DMS79 (cell line): ENCODE results near the gene BPTF.
"Not testable (repeated sequence)": the region's sequence is repeated elsewhere in the genome, so short reads cannot be mapped to it uniquely, and the experiment has no call there.

ENCODE experiments used
- DNase-seq: peaks from one replicate; lab custom pipeline; 2025; lab: John Stamatoyannopoulos, UW

BPTF gene

DNA sequence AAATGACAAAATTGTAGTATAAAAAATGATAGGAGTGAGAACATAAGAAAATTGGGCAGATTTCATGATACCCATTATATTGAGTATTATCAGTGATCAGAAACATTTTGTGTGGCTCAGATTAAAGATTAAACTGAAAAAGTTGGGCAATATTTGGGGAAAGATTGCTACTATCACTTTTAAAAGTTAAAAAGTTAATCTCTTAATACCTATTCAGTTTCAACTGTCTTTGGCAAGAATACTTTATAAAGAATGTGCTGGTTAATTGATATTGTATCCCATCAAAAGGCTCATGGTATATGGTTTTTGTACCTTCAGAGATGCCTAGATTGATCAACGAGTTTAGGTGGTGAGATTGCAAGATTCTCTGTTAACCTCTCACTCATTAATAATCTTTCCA is 55.8 kb downstream of the BPTF start:
- DNase-seq, result no peak

DNA sequence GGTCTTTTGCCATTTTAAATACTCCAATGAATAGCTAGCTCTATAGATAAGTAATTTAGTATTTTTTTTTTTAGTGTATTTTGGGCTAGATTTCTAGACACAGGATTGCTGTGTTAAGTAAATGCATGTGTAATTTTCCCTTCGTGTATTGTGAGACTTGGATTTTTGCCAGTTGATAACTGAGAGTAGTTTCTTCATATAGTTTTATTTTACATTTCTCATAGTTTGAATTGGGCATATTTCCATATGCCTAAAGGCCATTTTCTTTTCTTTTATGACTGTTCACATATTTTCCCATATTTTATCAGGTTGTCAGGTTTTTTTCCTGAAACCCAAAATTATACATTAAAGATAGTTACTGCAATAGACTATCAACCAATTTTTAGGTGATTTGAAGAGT is 59.4 kb downstream of the BPTF start:
- DNase-seq, result no peak

DNA sequence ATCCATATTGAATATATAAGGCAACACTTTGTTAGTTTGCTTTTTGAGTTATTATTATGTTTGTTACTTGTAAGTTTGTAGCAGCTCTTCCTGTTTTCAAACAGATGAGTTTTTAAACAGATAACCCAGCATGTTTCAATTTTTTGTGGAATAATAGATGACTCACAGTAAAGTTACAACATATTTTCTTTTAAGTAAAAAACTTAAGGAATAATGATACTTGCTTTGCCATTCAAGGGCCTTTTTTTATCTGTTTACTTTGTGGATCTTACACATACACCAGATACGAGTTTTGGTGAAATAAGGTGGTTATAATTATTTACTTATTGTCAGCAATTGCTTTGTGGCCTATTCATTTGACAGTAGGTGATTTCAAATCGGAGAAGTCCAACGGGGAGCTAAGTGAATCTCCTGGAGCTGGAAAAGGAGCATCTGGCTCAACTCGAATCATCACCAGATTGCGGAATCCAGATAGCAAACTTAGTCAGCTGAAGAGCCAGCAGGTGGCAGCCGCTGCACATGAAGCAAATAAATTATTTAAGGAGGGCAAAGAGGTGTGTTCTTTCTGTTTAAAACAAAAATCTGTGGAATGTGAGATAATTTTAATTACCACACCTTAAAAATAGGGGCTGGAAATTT is 66.3 kb downstream of the BPTF start:
- no peak for DNase-seq

DNA sequence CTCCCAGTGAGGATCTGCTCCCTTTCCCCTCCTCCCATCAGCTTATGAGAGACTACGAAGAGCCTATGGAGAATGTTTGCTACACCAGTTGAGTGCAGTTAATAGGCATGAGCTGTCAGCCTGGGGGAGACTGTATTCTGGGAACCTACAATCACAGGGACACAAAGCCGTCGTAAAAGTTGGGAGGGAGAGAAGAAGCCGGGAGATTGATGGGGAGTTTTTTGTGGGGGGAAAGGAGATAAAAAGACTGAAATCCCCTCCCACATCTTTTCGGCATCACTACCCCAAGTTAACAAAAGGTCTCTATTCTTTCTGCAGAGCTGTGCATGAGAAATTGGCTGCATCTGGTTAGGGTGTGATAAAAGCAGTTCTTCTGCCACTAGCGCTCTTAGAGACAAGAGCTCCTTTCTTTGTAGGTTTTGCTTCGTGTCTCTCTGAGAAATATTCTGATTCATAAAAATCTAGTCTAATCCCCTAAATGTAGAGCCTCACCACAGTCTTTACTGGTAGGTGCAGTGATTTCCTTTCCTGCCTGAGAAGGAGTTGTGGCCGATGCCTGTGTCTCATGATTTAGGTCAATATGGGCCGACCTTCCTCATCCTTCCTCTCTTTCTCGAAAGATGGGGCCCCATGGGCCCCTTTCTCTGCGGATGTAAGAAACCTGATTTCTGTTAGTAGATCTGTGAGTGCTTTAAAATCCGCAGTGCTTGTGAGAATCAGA is 77.4 kb downstream of the BPTF start:
- DNase-seq, result no peak

DNA sequence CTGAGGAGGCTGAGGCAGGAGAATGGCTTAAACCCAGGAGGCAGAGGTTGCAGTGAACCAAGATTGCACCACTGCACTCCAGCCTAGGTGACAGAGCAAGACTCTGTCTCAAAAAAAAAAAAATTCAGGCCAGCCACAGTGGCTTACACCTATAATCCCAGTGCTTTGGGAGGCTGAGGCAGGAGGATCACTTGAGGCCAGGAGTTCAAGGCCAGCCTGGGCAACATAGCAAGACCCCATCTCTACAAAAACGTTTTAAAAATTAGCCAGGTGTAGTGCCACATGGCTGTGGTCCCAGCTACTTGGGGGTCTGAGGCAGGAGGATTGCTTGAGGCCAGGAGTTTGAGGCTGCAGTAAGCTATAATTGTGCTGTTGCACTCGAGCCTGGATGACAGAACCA is 80.0 kb downstream of the BPTF start:
- DNase-seq, result not testable (repeated sequence)

DNA sequence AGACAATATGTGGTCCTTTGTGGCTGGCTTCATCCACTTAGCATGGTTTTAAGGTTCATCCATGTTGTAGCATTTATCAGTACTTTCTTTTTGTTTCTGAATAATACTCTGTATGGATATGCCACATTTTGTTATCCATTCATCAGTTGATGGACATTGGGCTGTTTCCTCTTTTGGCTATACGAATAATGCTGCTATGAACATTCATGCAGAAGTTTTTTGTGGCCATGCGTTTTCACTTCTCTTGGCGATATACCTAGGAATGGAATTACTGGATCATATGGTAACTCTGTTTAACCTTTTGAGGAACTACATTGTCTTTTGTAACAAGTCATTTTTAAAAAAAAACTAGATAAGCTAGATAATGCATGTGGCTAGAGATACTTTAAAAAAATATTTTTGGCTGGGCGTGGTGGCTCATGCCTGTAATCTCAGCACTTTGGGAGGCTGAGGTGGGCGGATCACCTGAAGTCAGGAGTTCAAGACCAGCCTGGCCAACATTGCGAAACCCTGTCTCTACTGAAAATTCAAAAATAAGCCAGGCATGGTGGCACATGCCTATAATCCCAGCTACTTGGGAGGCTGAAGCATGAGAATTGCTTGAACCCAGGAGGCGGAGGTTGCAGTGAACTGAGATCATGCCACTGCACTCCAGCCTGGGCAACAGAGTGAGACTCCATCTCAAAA is 85.0 kb downstream of the BPTF start:
- DNase-seq, result not testable (repeated sequence)

DNA sequence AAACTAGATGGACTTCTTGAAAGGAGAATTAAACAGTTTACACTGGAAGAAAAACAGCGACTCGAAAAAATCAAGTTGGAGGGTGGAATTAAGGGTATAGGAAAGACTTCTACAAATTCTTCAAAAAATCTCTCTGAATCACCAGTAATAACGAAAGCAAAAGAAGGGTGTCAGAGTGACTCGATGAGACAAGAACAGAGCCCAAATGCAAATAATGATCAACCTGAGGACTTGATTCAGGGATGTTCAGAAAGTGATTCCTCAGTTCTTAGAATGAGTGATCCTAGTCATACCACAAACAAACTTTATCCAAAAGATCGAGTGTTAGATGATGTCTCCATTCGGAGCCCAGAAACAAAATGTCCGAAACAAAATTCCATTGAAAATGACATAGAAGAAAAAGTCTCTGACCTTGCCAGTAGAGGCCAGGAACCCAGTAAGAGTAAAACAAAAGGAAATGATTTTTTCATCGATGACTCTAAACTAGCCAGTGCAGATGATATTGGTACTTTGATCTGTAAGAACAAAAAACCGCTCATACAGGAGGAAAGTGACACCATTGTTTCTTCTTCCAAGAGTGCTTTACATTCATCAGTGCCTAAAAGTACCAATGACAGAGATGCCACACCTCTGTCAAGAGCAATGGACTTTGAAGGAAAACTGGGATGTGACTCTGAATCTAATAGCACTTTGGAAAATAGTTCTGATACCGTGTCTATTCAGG is 85.9 kb downstream of the BPTF start:
- DNase-seq, result no peak

DNA sequence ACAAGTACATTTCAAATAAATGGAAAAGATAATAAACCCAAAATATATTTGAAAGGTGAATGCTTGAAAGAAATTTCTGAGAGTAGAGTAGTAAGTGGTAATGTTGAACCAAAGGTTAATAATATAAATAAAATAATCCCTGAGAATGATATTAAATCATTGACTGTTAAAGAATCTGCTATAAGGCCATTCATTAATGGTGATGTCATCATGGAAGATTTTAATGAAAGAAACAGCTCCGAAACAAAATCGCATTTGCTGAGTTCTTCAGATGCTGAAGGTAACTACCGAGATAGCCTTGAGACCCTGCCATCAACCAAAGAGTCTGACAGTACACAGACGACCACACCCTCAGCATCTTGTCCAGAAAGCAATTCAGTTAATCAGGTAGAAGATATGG is 86.8 kb downstream of the BPTF start:
- DNase-seq, result no peak

DNA sequence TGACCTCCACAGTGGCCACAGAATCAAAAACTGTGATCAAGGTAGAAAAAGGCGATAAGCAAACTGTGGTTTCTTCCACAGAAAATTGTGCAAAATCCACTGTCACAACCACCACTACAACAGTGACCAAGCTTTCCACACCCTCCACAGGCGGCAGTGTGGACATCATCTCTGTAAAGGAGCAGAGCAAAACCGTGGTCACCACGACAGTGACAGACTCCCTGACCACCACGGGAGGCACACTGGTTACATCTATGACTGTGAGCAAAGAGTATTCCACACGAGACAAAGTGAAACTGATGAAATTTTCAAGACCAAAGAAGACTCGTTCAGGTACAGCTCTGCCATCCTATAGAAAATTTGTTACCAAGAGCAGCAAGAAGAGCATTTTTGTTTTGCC is 87.4 kb downstream of the BPTF start:
- no peak for DNase-seq

DNA sequence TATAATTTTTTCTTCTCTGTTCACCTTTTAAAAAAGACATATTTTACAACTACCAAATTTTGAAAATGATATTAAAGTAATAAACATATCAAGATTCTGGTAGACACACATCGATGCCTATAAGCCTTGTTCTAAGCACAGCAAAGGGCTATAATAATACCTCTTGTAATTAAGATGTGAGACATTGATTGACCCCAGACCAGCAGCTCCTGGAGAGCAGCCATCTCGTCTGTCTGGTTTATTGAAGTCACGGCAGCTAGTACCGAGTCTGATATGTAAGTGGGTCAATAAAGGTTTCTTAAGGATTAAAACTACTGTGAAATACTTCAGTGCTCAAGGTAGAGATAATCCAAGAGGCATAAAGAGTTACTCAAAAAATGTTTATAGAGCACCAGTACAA is 94.9 kb downstream of the BPTF start:
- DNase-seq, result no peak

DNA sequence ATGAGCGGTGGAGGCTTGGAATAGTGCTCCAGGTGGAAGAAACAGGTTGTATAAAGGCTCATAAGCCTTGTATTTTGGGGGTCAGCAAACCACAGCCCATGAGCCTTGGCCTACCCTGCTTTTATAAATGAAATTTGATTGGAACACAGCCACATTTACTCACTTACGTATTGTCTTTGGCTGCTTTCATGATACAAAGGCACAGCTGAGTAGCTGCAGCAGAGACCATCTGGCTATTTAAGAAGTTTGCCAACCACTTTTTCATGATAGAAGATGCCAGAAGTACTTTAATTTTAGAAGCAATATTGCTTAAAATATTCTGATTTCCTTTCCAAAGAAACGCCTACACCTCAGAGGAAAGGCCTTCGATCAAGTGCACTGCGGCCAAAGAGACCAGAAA is 97.2 kb downstream of the BPTF start:
- no peak for DNase-seq

DNA sequence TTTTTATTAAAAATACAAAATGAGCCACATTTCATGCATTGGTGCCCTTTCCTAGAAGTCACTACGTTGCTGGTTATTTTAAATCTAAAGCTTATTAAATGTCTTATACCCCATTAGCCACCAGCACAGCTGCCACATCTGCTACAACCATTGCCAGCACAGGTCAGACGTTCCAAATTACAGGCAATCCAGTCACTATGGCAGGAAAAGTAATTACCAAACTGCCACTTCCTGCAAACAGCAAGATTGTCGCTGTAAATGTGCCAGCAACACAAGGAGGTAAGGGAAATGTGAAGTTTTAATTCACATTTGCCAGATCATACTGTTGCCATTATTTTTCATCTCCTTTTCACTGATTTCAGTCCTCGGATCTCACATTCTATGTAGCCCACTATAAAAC is 103.5 kb downstream of the BPTF start:
- not testable (repeated sequence) for DNase-seq

DNA sequence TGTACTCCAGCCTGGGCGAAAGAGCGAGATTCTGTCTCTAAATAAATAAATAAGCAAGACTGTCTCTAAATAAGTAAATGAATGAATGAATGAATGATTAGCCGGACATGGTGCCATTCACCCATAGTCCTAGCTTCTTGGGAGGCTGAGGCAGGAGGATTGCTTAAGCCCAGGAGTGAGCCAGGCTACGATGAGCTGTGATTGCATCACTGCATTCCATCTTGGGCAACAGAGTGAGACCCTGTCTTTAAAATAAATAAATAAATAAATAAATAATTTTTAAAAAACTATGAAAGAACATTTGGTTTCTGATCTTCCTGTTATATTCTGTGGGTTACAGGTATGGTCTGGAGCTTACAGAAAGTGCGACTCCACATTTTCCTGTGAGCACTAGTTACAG is 105.9 kb downstream of the BPTF start:
- DNase-seq, result no peak

DNA sequence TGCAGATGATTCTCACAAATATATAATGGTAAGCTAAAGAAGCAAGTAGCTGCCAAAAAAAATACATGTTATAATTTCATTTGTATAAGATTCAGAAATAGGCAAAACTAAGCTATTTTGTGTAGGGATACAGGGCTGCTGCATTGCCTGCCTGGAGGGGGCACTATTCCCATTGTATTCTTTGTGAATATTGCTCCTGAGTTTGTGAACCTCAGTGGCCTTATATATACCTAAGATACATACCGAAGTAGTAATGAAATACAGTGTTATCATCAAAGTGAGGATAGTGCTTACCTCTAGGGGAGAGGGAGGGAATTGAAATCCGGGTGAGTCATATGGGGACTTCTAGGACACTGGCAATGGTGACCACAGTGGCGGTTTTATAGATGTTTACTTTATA is 117.5 kb downstream of the BPTF start:
- no peak for DNase-seq

DNA sequence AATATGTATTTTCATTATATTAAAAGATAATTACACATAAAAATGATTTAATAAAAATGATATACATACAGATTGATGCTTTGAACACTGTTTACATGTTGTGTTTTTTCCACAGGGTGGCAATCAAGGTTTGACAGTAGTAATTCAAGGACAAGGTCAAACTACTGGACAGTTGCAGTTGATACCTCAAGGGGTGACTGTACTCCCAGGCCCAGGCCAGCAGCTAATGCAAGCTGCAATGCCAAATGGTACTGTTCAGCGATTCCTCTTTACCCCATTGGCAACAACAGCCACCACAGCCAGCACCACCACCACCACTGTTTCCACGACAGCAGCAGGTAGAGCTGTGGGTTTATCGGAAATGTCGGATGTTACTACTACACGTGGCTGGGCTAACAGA is 118.7 kb downstream of the BPTF start:
- DNase-seq, result no peak

DNA sequence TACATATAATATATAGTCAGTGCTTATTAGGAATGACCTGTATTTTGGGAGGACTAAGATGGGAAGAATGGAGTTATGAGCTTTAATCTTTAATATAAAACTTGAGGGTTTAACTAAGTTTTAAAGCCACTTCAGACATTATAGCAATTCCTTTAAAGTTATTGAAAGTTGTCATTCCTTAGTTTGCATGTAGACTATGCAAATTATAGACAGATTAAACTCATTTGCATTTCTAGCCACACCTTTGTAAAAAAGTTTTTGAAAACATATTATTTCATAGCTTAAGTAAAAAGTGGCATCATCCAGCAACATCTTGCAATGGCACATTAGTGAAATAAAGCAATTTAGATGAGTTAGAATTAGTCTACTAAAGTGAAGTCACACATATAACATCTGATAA is 121.2 kb downstream of the BPTF start:
- DNase-seq, result no peak

DNA sequence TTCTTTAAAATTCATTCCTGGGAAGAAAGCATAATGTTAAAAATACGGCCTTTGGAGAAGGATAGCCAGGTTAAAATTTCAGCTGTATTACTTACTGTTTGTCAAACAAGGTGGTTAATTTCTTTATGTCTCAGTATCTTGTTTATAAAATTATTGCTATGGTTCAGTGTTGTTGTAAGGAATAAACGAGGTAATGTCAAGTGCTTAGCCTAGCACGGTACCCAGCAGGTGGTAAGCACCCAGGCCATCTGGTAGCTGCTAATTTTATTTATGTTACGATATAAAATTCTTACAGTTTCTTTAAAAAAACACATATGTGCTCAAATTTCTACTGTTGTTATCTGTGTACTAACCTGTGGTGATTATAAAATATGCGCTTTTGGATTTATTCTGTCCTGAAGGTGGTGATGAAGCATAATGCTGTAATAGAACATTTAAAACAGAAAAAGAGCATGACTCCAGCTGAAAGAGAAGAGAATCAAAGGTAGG is 122.1 kb downstream of the BPTF start:
- DNase-seq, result no peak

DNA sequence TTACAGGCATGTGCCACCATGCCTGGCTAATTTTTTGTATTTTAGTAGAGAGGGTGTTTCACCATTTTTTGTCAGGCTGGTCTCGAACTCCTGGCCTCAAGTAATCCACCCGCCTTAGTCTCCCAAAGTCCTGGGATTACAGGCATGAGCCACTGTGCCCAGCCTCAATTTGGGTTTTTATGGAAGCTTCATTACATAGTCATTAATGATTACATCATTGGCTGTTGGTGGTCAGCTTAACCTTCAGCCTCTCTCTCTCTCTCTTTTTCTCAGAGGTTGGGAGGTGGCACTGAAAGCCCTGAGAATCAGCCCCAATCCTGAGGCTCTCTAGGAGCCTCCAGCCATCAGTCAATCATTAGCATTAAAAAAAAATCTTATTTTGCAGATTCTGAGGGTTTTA is 125.6 kb downstream of the BPTF start:
- no peak for DNase-seq

DNA sequence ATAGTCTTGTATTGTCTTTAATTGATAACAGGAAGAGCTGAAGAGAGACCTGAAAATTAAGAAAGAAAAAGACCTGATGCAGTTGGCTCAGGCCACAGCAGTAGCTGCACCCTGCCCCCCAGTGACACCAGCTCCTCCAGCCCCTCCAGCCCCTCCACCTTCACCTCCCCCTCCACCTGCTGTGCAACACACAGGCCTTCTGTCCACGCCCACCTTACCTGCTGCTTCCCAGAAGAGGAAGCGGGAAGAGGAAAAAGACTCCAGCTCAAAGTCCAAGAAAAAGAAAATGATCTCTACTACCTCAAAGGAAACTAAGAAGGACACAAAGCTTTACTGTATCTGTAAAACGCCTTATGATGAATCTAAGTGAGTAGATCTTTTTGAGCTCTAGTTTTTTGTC is 134.2 kb downstream of the BPTF start:
- DNase-seq, result no peak

DNA sequence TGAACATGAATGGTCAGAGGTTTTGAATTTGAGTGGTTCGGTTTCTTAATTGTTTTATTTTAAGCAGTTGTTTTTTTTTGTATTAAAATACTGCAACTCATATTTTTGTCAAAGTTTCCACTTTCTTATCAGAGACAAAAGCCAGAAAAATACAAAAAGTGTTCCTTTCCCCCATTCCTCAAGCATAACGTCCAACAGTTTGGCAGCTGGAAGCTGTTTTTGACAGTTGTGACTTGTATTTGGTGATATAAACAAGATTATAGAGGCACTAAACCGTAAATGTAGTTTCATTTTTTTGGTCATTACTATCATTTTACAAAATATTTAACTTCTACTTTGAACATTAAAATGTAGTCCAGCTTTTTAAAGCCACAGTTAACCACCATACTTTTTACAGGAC is 135.0 kb downstream of the BPTF start:
- not testable (repeated sequence) for DNase-seq

DNA sequence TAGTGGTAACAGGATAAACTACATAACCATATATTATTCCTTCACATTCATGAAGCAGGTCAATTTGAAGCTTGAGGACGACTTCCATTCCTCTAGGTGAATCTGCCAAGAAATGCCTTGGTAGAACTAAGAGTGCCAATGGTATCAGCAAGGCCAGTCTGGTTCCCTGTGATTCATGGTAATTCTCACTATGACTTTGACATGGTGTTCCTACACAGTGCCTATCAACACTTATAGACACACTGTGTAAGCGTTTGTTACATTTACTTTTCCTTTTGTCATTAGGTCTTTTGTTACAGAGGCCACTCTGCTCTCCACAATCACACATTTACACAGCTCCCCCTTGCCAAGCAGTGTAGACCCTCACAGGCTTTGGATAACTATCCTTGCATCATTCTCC is 136.9 kb downstream of the BPTF start:
- DNase-seq, result not testable (repeated sequence)

DNA sequence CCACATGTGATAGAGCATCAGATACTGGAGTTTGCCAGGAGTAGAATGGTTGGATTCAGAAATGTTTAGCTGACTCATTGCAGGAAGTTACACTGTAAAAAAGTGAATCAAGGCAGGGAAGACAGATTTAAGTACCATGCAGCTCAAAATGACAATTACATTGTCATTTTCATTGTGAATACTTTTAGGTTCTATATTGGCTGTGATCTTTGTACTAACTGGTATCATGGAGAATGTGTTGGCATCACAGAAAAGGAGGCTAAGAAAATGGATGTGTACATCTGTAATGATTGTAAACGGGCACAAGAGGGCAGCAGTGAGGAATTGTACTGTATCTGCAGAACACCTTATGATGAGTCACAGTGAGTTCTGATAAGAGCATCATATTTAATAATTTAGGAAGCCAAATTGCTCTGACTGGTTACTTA is 137.9 kb downstream of the BPTF start:
- DNase-seq, result peak; percentile 2

DNA sequence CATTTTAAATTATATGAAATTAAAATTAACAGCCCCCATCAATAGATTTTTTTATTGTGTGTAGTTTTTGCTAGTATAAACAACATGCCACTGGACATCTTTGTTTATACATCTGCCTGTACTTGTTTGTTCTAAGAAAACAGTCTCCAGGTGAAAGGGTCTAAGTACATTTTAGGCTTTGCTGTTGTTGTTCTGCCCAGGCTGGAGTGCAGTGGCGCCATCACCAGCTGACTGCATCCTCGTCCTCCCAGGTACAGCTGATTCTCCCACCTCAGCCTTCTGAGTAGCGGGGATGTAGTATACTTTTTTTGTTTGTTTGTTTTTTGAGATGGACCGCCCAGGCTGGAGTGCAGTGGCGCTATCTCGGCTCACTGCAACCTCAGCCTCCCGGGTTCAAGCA is 145.5 kb downstream of the BPTF start:
- DNase-seq, result no peak
